Pancreas (tissue), 10 donors: ENCODE results near the gene SMIM14. TPM values are rescaled to one million over a fixed set of nuclear protein-coding genes. Genes with fewer than 3 reads are reported as not detected.

Experiments used
- ATAC-seq, 4 donors: fragments of 200-7000 bp; cut with Tn5 transposase; one replicate each; pipeline versions ENCODE4 v1.8.0 to v1.9.1; 2020; ENCODE audit warnings: mild to moderate bottlenecking in 4 of 4, moderate library complexity in 4 of 4
- DNase-seq, 6 donors: peaks; one replicate each; pipeline ENCODE4 v3.0.0-alpha.2; 2020
- FAIRE-seq: peaks from 2 replicates; lab custom pipeline; 2012; peaks lifted over from hg19 to GRCh38; lab: Jason Lieb, UNC
- H3K27ac ChIP-seq, 4 donors: fragments of 200-600 bp; sonication (generic); 1 replicate in 3 of 4; 2 replicates in 1 of 4; pipeline versions ENCODE4 v1.5.0 to v1.8.0; 2020
- H3K27me3 ChIP-seq, 4 donors: fragments of 200-600 bp; one replicate each; pipeline ENCODE4 v1.8.0; 2021
- H3K36me3 ChIP-seq, 3 donors: fragments of 200-600 bp; sonication (generic) in 1 of 3; one replicate each; pipeline versions ENCODE4 v1.5.0 to v1.8.0; 2020 to 2021
- H3K4me1 ChIP-seq, 3 donors: fragments of 200-600 bp; one replicate each; pipeline ENCODE4 v1.8.0; 2021
- H3K4me3 ChIP-seq, 4 donors: fragments of 200-600 bp; sonication (generic) in 2 of 4; one replicate each; pipeline versions ENCODE4 v1.5.0 to v1.8.0; 2020 to 2021
- H3K9me3 ChIP-seq, 4 donors: fragments of 200-600 bp; one replicate each; pipeline ENCODE4 v1.8.0; 2021
- CTCF ChIP-seq, 4 donors: fragments of 200-600 bp; sonication (generic) in 3 of 4; IDR thresholded peaks; one replicate each; pipeline versions ENCODE4 v1.5.0 to v1.8.0; 2021; ENCODE audit warnings: antibody characterized with exemption in 4 of 4
- WGBS, 2 donors: extraction: QIAGEN DNeasy Blood & Tissue Kit; methylation state at CpG; one replicate each; pipeline ENCODE4 v1.1.7; 2013; 5-methylcytosine and 5-hydroxymethylcytosine counted together
- intact Hi-C, 3 donors: fragments of 100-400 bp; cut with DNase I; formaldehyde crosslinking; loops; one replicate each; pipeline versions ENCODE4 v1.11.1 to v1.14.2; 2022
- polyA plus RNA-seq, 2 donors: library from polyadenylated mRNA; stranded (reverse); fragments of 200-250 nt; gene quantifications; one replicate each; pipeline ENCODE4 v1.2.3, GENCODE V29; 2013
- total RNA-seq, 6 donors: library from RNA; stranded (reverse); fragmentation: NEBNext Ultra II Directional in 4 of 6; extraction: Animal tissue kit (Norgen Biotek cat#: 25700) in 4 of 6; gene quantifications; one replicate each; pipeline versions ENCODE4 v1.2.1 to v1.2.4, GENCODE V29; 2021 to 2023
- donor health status: healthy with polysubstance abuse.
- donor health status: DM: no; HTN: no; CAD: no; lungs with moderate emphysema.
- donor health status: DM: no; HTN: no; CAD: no.
- donor health status: control.
- donor health status: control.
- donor health status: Bipolar disorder and iron deficiency.
- donor health status: DM: yes; HTN: yes; CAD: no.
- donor health status: DM: no; HTN: no; CAD: no.
- donor health status: DM: no; HTN: no; CAD: no.
- donor health status: DM: yes; HTN: yes; CAD: no.

The SMIM14 gene
- total and polyA plus RNA-seq, 8 donors, result 14.3 to 53.6 (median 44.5) TPM

- FAIRE-seq (no peak), DNase-seq (no peak), ATAC-seq (no peak)
- H3K4me1 ChIP-seq, result peaks cover 0 to 3% (median 0%) of the 10 kb centered on the region in 3 donors
- no peak overlapping the region for H3K27ac ChIP-seq
- H3K4me3 ChIP-seq, result no peak overlapping the region
- intact Hi-C loops, result no loop called here
- no peaks in the 10 kb centered on the region for H3K27me3 ChIP-seq
- TF ChIP-seq CTCF (IDR thresholded peaks at IDR 0.05), result no peak
- no peaks in the 10 kb centered on the region for H3K9me3 ChIP-seq
- 96 to 97% methylated on average over 3 of the region's 3 CpGs for WGBS, 2 donors
- peaks cover 0 to 13% (median 0%) of the 10 kb centered on the region in 3 donors for H3K36me3 ChIP-seq
These were observed 108.0 kb downstream of the SMIM14 start for GRCh38 chr4:39530682-39531081.

GRCh38 chr4:39529534-39529933 lies 109.1 kb downstream of the SMIM14 start:
- no peaks in the 10 kb centered on the region for H3K27me3 ChIP-seq
- FAIRE-seq (no peak), ATAC-seq (no peak), DNase-seq (no peak)
- H3K4me3 ChIP-seq, result peak overlapping the region in 2 of 4 donors; percentile 78 to 82
- no peak for TF ChIP-seq CTCF (IDR thresholded peaks at IDR 0.05)
- no peak overlapping the region for H3K27ac ChIP-seq
- intact Hi-C loops, result no loop called here
- H3K36me3 ChIP-seq, result peaks cover 0 to 7% (median 0%) of the 10 kb centered on the region in 3 donors
- no peaks in the 10 kb centered on the region for H3K9me3 ChIP-seq
- H3K4me1 ChIP-seq, result peaks cover 0 to 3% (median 0%) of the 10 kb centered on the region in 3 donors
- 42% methylated on average over 2 of the region's 2 CpGs for WGBS, 2 donors

- Histone ChIP-seq H3K4me3 (peak overlapping the region; percentile 69 to 82 (median 77)), H3K27me3 (no peaks in the 10 kb centered on the region), H3K36me3 (peaks cover 0 to 3% (median 0%) of the 10 kb centered on the region in 3 donors), H3K9me3 (no peaks in the 10 kb centered on the region), H3K27ac (peak overlapping the region; percentile 86 to 98 (median 95)), H3K4me1 (peaks cover 0 to 10% (median 4%) of the 10 kb centered on the region in 3 donors)
- intact Hi-C loops, result no loop called here
- FAIRE-seq (no peak), DNase-seq (peak in 1 of 6 donors; percentile 82), ATAC-seq (peak; percentile 17 to 41 (median 32))
- no peak for TF ChIP-seq CTCF (IDR thresholded peaks at IDR 0.05)
- WGBS, 2 donors, result 1% methylated on average over 21 of the region's 21 CpGs
These were observed 110.6 kb downstream of the SMIM14 start for GRCh38 chr4:39528061-39528465.

- DNase-seq, result peak; percentile 97 to 99 (median 98)
- ATAC-seq, result peak; percentile 87 to 96 (median 93)
- peaks cover 0 to 12% (median 7%) of the 10 kb centered on the region in 3 donors for H3K4me1 ChIP-seq
- H3K9me3 ChIP-seq, result no peaks in the 10 kb centered on the region
- no peaks in the 10 kb centered on the region for H3K27me3 ChIP-seq
- peak within 1 kb of the TSS; percentile 86 to 98 (median 95) for H3K27ac ChIP-seq
- 0 to 1% methylated on average over 69 to 73 of the region's 73 CpGs for WGBS, 2 donors
- no peak for FAIRE-seq
- peak within 1 kb of the TSS; percentile 69 to 82 (median 77) for H3K4me3 ChIP-seq
- H3K36me3 ChIP-seq, result peaks cover 0 to 3% (median 0%) of the 10 kb centered on the region in 3 donors
- intact Hi-C loops, result no loop called here
- no peak for TF ChIP-seq CTCF (IDR thresholded peaks at IDR 0.05)
These were observed 111.2 kb downstream of the SMIM14 start, which contains the start of gene UGDH for GRCh38 chr4:39527296-39528060. UGDH (minus strand) TSS chr4:39527439; CDS start chr4:39521512, 5,927 bp downstream.
